K562 (cell line): ENCODE results near the gene VSIG2. TPM values are rescaled to one million over a fixed set of nuclear protein-coding genes. Genes with fewer than 3 reads are reported as not detected.

ENCODE experiments used
- CEBPB ChIP-seq: fragments of 450-650 bp; IDR thresholded peaks from 2 replicates; pipeline ENCODE4 v1.6.1; 2016; ENCODE audit warnings: missing genetic modification characterization, missing compliant biosample characterization
- CREB3 ChIP-seq: fragments of 450-650 bp; conservative IDR thresholded peaks from 2 replicates; pipeline ENCODE4 v1.6.1; 2016; ENCODE audit warnings: missing genetic modification characterization, low read depth, mild to moderate bottlenecking, missing compliant biosample characterization, moderate library complexity
- EP400 ChIP-seq: fragments of 450-650 bp; IDR thresholded peaks from 2 replicates; pipeline ENCODE4 v1.6.1; 2017; ENCODE audit warnings: antibody characterized with exemption, mild to moderate bottlenecking, moderate library complexity
- JUND ChIP-seq, 2 experiments: IDR thresholded peaks; 2 replicates in 1 of 2; 3 replicates in 1 of 2; pipeline ENCODE4 v1.6.1; 2011; ENCODE audit warnings: borderline replicate concordance in 2 of 2, low read depth in 2 of 2, low read length in 2 of 2, improper control_type of control experiment in 1 of 2, missing biosample characterization in 1 of 2, missing genetic modification characterization in 1 of 2, missing genetic modification reagents in 1 of 2
- KDM1A ChIP-seq, 2 experiments: fragments of 450-650 bp; IDR thresholded peaks; 2 replicates each; pipeline ENCODE4 v1.6.1; 2016; ENCODE audit warnings: mild to moderate bottlenecking in 2 of 2
- MBD1 ChIP-seq: fragments of 250-450 bp; sonication (Bioruptor Pico); IDR thresholded peaks from 2 replicates; pipeline ENCODE4 v1.8.0; 2022; ENCODE audit warnings: inconsistent platforms
- NFE2L1 ChIP-seq: fragments of 450-650 bp; IDR thresholded peaks from 2 replicates; pipeline ENCODE4 v1.6.1; 2016; ENCODE audit warnings: missing genetic modification characterization, low read depth, mild to moderate bottlenecking, missing compliant biosample characterization, moderate library complexity, borderline replicate concordance
- NRF1 ChIP-seq, 2 experiments: fragments of 450-650 bp; IDR thresholded peaks in 1 of 2; conservative IDR thresholded peaks in 1 of 2; 2 replicates each; pipeline ENCODE4 v1.6.1; 2014; ENCODE audit warnings: mild to moderate bottlenecking in 2 of 2
- PATZ1 ChIP-seq: fragments of 250-450 bp; sonication (Bioruptor Pico); IDR thresholded peaks from 2 replicates; pipeline ENCODE4 v1.5.0; 2020; ENCODE audit warnings: mild to moderate bottlenecking, borderline replicate concordance
- PCBP1 ChIP-seq: fragments of 200-400 bp; formaldehyde crosslinking; IDR thresholded peaks from 2 replicates; pipeline ENCODE4 v1.6.1; 2018; ENCODE audit warnings: mild to moderate bottlenecking, low read depth, low read length; ENCODE audit not compliant: poor library complexity, severe bottlenecking
- ZNF282 ChIP-seq: sonication (generic); formaldehyde crosslinking; IDR thresholded peaks from 2 replicates; pipeline ENCODE4 v1.8.1; 2023; ENCODE audit warnings: missing genetic modification reagents
- ZNF561 ChIP-seq: fragments of 450-650 bp; formaldehyde crosslinking; conservative IDR thresholded peaks from 2 replicates; pipeline ENCODE4 v1.4.0; 2020; ENCODE audit warnings: mild to moderate bottlenecking, moderate library complexity
- ZNF57 ChIP-seq: fragments of 450-650 bp; formaldehyde crosslinking; IDR thresholded peaks from 2 replicates; pipeline ENCODE4 v1.4.0; 2020; ENCODE audit warnings: mild to moderate bottlenecking, moderate library complexity
- polyA plus RNA-seq, 8 experiments: library from polyadenylated mRNA; depleted of rRNA in 4 of 8; stranded (reverse) in 5 of 8; unstranded in 3 of 8; fragments of >200 nt; fragmentation: Nextera tagmentation in 2 of 8; fragmentation: Illumina TruSeq in 1 of 8; extraction: Ambion mirVana in 2 of 8; extraction: Trizol in 1 of 8; gene quantifications; 2 replicates each; pipeline versions ENCODE4 v1.2.1 to v1.2.3, GENCODE V29; 2011 to 2014; ENCODE audit warnings: inconsistent platforms in 1 of 8, missing spikeins in 1 of 8
- total RNA-seq, 7 experiments: library from RNA; depleted of rRNA in 6 of 7; stranded (reverse); fragments of >200 nt in 6 of 7; fragmentation: Illumina TruSeq in 2 of 7; extraction: Trizol in 2 of 7; gene quantifications; 2 replicates each; pipeline versions ENCODE4 v1.2.1 to v1.2.3, GENCODE V29; 2011 to 2021; ENCODE audit warnings: low replicate concordance in 1 of 7
- TF ChIP-seq, protein P1 (sequence below), 2 experiments: IDR thresholded peaks; 2 replicates each; pipeline ENCODE4 v1.6.1; 2011; ENCODE audit warnings: borderline replicate concordance in 1 of 2, control low read depth in 1 of 2, low read depth in 1 of 2, low read length in 1 of 2, mild to moderate bottlenecking in 1 of 2, mixed read lengths in 1 of 2, moderate library complexity in 1 of 2; ENCODE audit not compliant: insufficient read depth in 1 of 2, insufficient read length in 1 of 2, poor library complexity in 1 of 2, severe bottlenecking in 1 of 2; ENCODE audit errors: extremely low read depth in 1 of 2
- TF ChIP-seq, protein P2 (sequence below), 2 experiments: fragments of 450-650 bp in 1 of 2; IDR thresholded peaks; 2 replicates each; pipeline ENCODE4 v1.6.1; 2011 to 2017; ENCODE audit warnings: low read depth in 2 of 2, antibody characterized with exemption in 1 of 2, borderline replicate concordance in 1 of 2, low read length in 1 of 2, mild to moderate bottlenecking in 1 of 2, mixed read lengths in 1 of 2; ENCODE audit not compliant: control insufficient read depth in 1 of 2

Gene VSIG2
- total and polyA plus RNA-seq, 9 of the 15 experiments (the other 6 are each of a cell fraction or from before 2014, with no cell fraction given): not detected

GRCh38 chr11:124762624-124763155 lies 10.6 kb upstream of the VSIG2 start (continued):
- no peak for TF ChIP-seq NFE2L1 (tag)
- peak; percentile 17 for TF ChIP-seq PCBP1
- no peak for TF ChIP-seq JUND (IDR thresholded peaks at IDR 0.05; ENCODE audit: borderline replicate concordance, low read depth, low read length)
- no peak for TF ChIP-seq JUND (tag; IDR thresholded peaks at IDR 0.05; ENCODE audit: borderline replicate concordance, low read depth, low read length)
- no peak for TF ChIP-seq EP400
- no peak for TF ChIP-seq ZNF57 (CRISPR knock-in tag)
- TF ChIP-seq, protein P1, sequence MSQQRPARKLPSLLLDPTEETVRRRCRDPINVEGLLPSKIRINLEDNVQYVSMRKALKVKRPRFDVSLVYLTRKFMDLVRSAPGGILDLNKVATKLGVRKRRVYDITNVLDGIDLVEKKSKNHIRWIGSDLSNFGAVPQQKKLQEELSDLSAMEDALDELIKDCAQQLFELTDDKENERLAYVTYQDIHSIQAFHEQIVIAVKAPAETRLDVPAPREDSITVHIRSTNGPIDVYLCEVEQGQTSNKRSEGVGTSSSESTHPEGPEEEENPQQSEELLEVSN (IDR thresholded peaks at IDR 0.05; ENCODE audit: borderline replicate concordance in 1 of 2, extremely low read depth in 1 of 2, insufficient read depth in 1 of 2, insufficient read length in 1 of 2, low read depth in 1 of 2, low read length in 1 of 2, poor library complexity in 1 of 2, severe bottlenecking in 1 of 2): peak in 1 of 2 experiments; percentile 43
- no peak for TF ChIP-seq MBD1 (CRISPR knock-in tag)
- no peak for TF ChIP-seq ZNF561 (CRISPR knock-in tag)
- no peak for TF ChIP-seq CREB3 (tag)
- TF ChIP-seq, protein P2, sequence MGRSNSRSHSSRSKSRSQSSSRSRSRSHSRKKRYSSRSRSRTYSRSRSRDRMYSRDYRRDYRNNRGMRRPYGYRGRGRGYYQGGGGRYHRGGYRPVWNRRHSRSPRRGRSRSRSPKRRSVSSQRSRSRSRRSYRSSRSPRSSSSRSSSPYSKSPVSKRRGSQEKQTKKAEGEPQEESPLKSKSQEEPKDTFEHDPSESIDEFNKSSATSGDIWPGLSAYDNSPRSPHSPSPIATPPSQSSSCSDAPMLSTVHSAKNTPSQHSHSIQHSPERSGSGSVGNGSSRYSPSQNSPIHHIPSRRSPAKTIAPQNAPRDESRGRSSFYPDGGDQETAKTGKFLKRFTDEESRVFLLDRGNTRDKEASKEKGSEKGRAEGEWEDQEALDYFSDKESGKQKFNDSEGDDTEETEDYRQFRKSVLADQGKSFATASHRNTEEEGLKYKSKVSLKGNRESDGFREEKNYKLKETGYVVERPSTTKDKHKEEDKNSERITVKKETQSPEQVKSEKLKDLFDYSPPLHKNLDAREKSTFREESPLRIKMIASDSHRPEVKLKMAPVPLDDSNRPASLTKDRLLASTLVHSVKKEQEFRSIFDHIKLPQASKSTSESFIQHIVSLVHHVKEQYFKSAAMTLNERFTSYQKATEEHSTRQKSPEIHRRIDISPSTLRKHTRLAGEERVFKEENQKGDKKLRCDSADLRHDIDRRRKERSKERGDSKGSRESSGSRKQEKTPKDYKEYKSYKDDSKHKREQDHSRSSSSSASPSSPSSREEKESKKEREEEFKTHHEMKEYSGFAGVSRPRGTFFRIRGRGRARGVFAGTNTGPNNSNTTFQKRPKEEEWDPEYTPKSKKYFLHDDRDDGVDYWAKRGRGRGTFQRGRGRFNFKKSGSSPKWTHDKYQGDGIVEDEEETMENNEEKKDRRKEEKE (IDR thresholded peaks at IDR 0.05; ENCODE audit: borderline replicate concordance in 1 of 2, control insufficient read depth in 1 of 2, low read depth in 2 of 2, low read length in 1 of 2): no peak
- no peak for TF ChIP-seq ZNF282 (CRISPR knock-in tag)
- TF ChIP-seq CEBPB (tag): no peak
- TF ChIP-seq KDM1A (IDR thresholded peaks at IDR 0.05): no peak
- TF ChIP-seq PATZ1 (CRISPR knock-in tag): no peak
- TF ChIP-seq NRF1 (conservative IDR thresholded peaks at IDR 0.05 in 1 of 2, IDR thresholded peaks at IDR 0.05 in 1 of 2): peak in 1 of 2 experiments; percentile 21; a peak in 1 of 4 replicates
